Measurements from ENCODE around the gene PHACTR1.

DNA sequence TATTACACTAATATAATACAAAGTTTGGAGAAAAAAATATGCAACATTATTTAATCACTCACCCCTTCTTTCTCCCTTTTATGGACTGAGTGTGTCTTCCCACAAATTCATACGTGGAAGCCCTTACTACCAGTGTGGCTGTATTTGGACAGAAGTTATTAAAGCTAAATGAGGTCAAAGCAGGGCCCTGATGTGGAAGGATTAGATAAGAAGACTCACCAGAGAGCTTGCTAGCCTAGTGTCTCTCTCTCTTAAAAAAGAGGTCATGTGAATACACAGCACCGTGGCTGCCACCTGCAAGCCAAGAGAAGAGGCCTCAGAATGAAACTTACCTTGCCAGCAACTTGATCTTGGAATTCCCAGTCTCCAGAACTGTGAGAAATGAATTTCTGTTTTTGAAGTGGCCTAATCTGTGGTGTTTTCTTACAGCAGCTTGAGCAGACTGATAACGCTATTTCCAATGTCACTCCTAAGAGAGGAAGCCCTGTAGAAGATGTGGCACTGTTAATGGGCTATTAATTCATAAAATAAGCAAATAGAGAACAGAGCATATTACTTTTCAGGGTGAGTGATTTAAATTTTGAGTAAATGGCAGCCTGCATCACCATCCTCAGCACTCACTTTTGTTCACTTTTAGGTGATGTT, 378.3 kb downstream of the PHACTR1 start:
- TF ChIP-seq CTCF (IDR thresholded peaks at IDR 0.05) (no peak), POLR2A (IDR thresholded peaks at IDR 0.05) (no peak), POLR2AphosphoS5 (IDR thresholded peaks at IDR 0.05) (no peak)

Data from prostate gland (tissue), 2 donors.